ENCODE measurements around the gene STAC2. TPM values are rescaled to one million over a fixed set of nuclear protein-coding genes. Genes with fewer than 3 reads are reported as not detected.

The STAC2 gene
- total and polyA plus RNA-seq, 2 donors (not counting 1 experiment from before 2014, with no cell fraction given) = not detected

- peaks cover 28% of the 10 kb centered on the region for H3K4me1 Mint-ChIP-seq
- H3K79me2 ChIP-seq (ENCODE audit: control insufficient read depth, insufficient read depth, low read length) = no peaks in the 10 kb centered on the region
- WGBS (ENCODE audit: insufficient coverage) = 7% methylated on average over 49 of the region's 51 CpGs
- peak overlapping the region; percentile 36 to 74 (median 69) for H3K4me3 ChIP-seq (ENCODE audit: control extremely low read depth in 1 of 5, extremely low read depth in 1 of 5, insufficient read depth in 1 of 5, low read depth in 2 of 5, low read length in 4 of 5)
- H3K27ac ChIP-seq (ENCODE audit: low read length in 2 of 2) = no peak overlapping the region
- H3K4me1 ChIP-seq (ENCODE audit: control insufficient read depth in 2 of 2, insufficient read depth in 2 of 2, low read length in 2 of 2) = peaks cover 27 to 29% of the 10 kb centered on the region in 2 donors
- intact Hi-C loops (cut with micrococcal nuclease) = no loop called here
- CTCF ChIA-PET = interaction anchor here (0.6 to 6.9 kb wide), 29 partner anchors 9 to 488 kb away, joined by 3 to 77 read pairs (median 5); partner anchors contain the start of genes PLXDC1 and RPL19
- peak overlapping the region; percentile 87 for H2AFZ ChIP-seq (ENCODE audit: insufficient read depth, low read depth, low read length, poor library complexity, severe bottlenecking)
- ATAC-seq (ENCODE audit: low read depth) (peak; percentile 12), DNase-seq (no peak)
- POLR2A ChIA-PET = interaction anchor here (0.6 to 1.2 kb wide), 4 partner anchors 12 to 410 kb away, joined by 3 to 10 read pairs (median 4); partner anchors contain the start of genes FBXO47 and RPL19
- TF ChIP-seq, protein P1, sequence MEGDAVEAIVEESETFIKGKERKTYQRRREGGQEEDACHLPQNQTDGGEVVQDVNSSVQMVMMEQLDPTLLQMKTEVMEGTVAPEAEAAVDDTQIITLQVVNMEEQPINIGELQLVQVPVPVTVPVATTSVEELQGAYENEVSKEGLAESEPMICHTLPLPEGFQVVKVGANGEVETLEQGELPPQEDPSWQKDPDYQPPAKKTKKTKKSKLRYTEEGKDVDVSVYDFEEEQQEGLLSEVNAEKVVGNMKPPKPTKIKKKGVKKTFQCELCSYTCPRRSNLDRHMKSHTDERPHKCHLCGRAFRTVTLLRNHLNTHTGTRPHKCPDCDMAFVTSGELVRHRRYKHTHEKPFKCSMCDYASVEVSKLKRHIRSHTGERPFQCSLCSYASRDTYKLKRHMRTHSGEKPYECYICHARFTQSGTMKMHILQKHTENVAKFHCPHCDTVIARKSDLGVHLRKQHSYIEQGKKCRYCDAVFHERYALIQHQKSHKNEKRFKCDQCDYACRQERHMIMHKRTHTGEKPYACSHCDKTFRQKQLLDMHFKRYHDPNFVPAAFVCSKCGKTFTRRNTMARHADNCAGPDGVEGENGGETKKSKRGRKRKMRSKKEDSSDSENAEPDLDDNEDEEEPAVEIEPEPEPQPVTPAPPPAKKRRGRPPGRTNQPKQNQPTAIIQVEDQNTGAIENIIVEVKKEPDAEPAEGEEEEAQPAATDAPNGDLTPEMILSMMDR (IDR thresholded peaks at IDR 0.05) = no peak
- TF ChIP-seq EZH2 (IDR thresholded peaks at IDR 0.05; ENCODE audit: borderline replicate concordance, insufficient read depth, low read depth, low read length, poor library complexity, severe bottlenecking) = no peak
- H3K9ac ChIP-seq (ENCODE audit: low read length) = peak overlapping the region; percentile 71
- peaks cover 0 to 12% (median 0%) of the 10 kb centered on the region in 3 donors for H3K9me3 ChIP-seq (ENCODE audit: control extremely low read depth in 1 of 3, control insufficient read depth in 2 of 3, insufficient read depth in 1 of 3, low read length in 2 of 3)
- H3K4me3 Mint-ChIP-seq = peak overlapping the region; percentile 90
- peaks cover 0 to 41% (median 11%) of the 10 kb centered on the region in 4 experiments for H3K27me3 ChIP-seq (replicated peaks in 1 of 4; ENCODE audit: control extremely low read depth in 1 of 4, control insufficient read depth in 3 of 4, insufficient read depth in 4 of 4, low read length in 3 of 4)
- H3K27ac Mint-ChIP-seq = peak overlapping the region; percentile 29
- H3K4me2 ChIP-seq (replicated peaks; ENCODE audit: low read depth, low read length, poor library complexity, severe bottlenecking) = peak overlapping the region; percentile 89
- no peaks in the 10 kb centered on the region for H3K9me3 Mint-ChIP-seq (ENCODE audit: insufficient read depth)
- H4K20me1 ChIP-seq (ENCODE audit: control insufficient read depth, insufficient read depth, low read length, poor library complexity, severe bottlenecking) = no peaks in the 10 kb centered on the region
- no peaks in the 10 kb centered on the region for H3K36me3 ChIP-seq (replicated peaks in 1 of 2; ENCODE audit: control extremely low read depth in 1 of 2, control insufficient read depth in 1 of 2, extremely low read depth in 1 of 2, insufficient read depth in 2 of 2, low read length in 1 of 2)
- H3K27me3 Mint-ChIP-seq = peaks cover 16% of the 10 kb centered on the region
Observed at GRCh38 chr17:39165178-39165840, 60.4 kb downstream of the STAC2 start.
